Measurements from ENCODE around the gene GPR35. TPM values are rescaled to one million over a fixed set of nuclear protein-coding genes. Genes with fewer than 3 reads are reported as not detected.

Gene GPR35
- total and polyA plus RNA-seq, 2 of the 13 experiments (the other 11 are each of a cell fraction or from before 2014, with no cell fraction given) = 27.1 to 44.2 TPM

DNA sequence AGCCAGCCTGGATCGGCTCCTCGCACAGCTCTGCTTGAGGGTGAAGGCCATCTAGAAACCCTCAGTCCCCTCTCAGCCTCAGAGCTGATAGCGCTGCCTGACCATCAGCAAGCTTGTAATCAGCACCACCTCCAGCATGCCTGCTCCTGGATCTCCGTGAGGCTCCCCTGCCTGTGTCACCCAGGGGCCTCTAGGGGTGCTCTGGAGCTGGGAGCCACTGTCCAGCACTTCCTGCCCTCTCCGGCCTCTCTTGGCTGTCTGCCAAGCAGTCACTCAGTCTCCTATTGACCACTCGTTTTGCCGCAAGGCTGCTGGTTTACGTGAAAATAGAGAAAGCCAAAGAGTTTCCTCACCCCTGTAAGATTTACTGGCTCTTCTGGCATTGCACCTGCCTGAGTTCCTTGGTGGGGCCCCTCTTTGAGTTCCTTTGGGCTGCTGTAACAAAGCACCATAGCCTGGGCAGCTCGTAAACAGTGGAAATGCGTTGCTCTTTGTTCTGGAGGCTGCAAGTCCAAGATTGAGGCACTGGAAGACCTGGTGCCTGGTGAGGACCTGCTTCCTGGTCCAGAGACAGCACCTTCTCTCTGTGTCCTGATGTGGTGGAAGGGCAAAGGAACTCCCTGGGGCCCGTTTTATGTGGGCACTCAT, 20.9 kb upstream of the GPR35 start (continued):
- TF ChIP-seq GZF1 (CRISPR knock-in tag; IDR thresholded peaks at IDR 0.05) (no peak; the same call in 1 of the 2 replicates), ZNF597 (CRISPR knock-in tag; IDR thresholded peaks at IDR 0.05) (no peak), ATM (IDR thresholded peaks at IDR 0.05; ENCODE audit: borderline replicate concordance) (no peak), ATF2 (CRISPR knock-in tag; IDR thresholded peaks at IDR 0.05) (peak; percentile 78), ZNF703 (CRISPR knock-in tag; IDR thresholded peaks at IDR 0.05; ENCODE audit: borderline replicate concordance) (no peak), HOXA7 (CRISPR knock-in tag; IDR thresholded peaks at IDR 0.05) (no peak), SP1 (IDR thresholded peaks at IDR 0.05) (no peak), SP1 (CRISPR knock-in tag; IDR thresholded peaks at IDR 0.05) (peak; percentile 59; the same call in 1 of the 2 replicates), REL (CRISPR knock-in tag; conservative IDR thresholded peaks at IDR 0.05) (no peak), RFX5 (IDR thresholded peaks at IDR 0.05; ENCODE audit: low read depth, low read length) (0 out of 2 replicates have a peak, but pooled peaks have one; percentile 24), MXD3 (CRISPR knock-in tag; IDR thresholded peaks at IDR 0.05) (no peak; the same call in 1 of the 2 replicates), ZNF33B (CRISPR knock-in tag; IDR thresholded peaks at IDR 0.05) (no peak), ZNF761 (CRISPR knock-in tag; conservative IDR thresholded peaks at IDR 0.05) (no peak; the same call in 1 of the 2 replicates), RORA (CRISPR knock-in tag; IDR thresholded peaks at IDR 0.05) (no peak), ZNF333 (CRISPR knock-in tag; IDR thresholded peaks at IDR 0.05; ENCODE audit: borderline replicate concordance) (no peak), SRF (IDR thresholded peaks at IDR 0.05; ENCODE audit: low read depth, low read length) (no peak), SIN3B (IDR thresholded peaks at IDR 0.05; ENCODE audit: low read length) (no peak), ZBTB38 (CRISPR knock-in tag; IDR thresholded peaks at IDR 0.05) (no peak; the same call in 1 of the 2 replicates), ZNF614 (CRISPR knock-in tag; IDR thresholded peaks at IDR 0.05; ENCODE audit: borderline replicate concordance) (0 out of 2 replicates have a peak, but pooled peaks have one; percentile 47), RCOR2 (CRISPR knock-in tag; IDR thresholded peaks at IDR 0.05) (peak; percentile 77; the same call in 1 of the 2 replicates)
- TF ChIP-seq, protein P1, sequence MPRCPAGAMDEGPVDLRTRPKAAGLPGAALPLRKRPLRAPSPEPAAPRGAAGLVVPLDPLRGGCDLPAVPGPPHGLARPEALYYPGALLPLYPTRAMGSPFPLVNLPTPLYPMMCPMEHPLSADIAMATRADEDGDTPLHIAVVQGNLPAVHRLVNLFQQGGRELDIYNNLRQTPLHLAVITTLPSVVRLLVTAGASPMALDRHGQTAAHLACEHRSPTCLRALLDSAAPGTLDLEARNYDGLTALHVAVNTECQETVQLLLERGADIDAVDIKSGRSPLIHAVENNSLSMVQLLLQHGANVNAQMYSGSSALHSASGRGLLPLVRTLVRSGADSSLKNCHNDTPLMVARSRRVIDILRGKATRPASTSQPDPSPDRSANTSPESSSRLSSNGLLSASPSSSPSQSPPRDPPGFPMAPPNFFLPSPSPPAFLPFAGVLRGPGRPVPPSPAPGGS (CRISPR knock-in tag; IDR thresholded peaks at IDR 0.05) = peak; percentile 23; the same call in 1 of the 2 replicates
- TF ChIP-seq, protein P2, sequence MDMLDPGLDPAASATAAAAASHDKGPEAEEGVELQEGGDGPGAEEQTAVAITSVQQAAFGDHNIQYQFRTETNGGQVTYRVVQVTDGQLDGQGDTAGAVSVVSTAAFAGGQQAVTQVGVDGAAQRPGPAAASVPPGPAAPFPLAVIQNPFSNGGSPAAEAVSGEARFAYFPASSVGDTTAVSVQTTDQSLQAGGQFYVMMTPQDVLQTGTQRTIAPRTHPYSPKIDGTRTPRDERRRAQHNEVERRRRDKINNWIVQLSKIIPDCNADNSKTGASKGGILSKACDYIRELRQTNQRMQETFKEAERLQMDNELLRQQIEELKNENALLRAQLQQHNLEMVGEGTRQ (IDR thresholded peaks at IDR 0.05; ENCODE audit: low read depth, low read length) = no peak
- TF ChIP-seq, protein P2 (CRISPR knock-in tag; IDR thresholded peaks at IDR 0.05; ENCODE audit: borderline replicate concordance) = no peak; the same call in 1 of the 2 replicates
